KG1 (cell line): ENCODE data around the gene ZNF584.

Experiments used
- DNase-seq: peaks from one replicate; lab custom pipeline; 2025; lab: John Stamatoyannopoulos, UW

The ZNF584 gene

GRCh38 chr19:58466089-58466759, 57.8 kb downstream of the ZNF584 start:
- DNase-seq, result no peak

DNA sequence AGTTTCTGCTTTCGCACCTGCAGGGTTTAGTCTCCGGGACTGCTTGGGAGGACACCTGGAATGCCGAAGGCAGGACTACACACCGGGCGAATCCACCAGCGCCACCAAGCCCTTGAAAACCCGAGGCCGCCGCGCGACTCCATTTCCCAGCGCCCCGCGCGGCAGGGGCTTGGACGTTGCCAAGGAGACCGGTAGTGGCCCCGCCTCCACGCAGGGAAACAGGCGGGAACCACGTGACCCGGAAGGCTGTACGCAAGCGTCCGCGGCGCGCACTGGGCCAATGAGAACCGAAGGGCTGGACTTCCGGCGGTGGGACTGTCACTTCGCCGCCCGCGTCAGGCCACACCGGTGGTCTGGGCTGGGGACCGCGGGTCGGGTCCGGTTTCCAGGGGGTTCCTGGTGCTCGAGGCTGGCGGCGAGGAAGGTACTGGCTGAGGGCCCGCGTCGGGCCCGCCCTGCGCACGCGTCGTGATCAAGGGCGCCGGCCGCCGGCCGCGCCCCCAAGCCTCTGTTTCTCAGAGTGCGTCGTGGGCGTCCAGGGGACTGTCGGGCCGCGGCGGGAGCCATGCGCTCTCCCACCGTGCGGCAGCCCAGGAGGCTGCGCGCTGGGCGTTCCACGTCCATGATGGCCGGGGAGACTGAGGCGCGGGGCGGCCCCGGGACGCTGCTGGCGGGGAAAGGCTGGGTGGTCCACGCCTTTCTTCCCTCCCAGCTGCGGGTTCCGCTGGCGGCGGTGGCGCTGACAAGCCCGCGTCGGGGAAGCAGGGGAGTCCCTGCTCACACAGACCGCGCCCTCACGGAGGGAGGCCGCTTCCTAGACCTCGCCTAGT, 58.5 kb downstream of the ZNF584 start, which contains the start of gene ZNF324:
TSS of gene ZNF324 (plus strand) at position 321 of the 830 bp plus-strand sequence. CDS start 2,106 bp downstream, outside the sequence.
- peak; percentile 98 for DNase-seq
